AG04450 (cell line): ENCODE results near the gene ELMO3. TPM values are rescaled to one million over a fixed set of nuclear protein-coding genes. Genes with fewer than 3 reads are reported as not detected.

ENCODE experiments used
- CTCF ChIA-PET: fragments of 300-600, 350-600 bp; formaldehyde crosslinking; extraction: SDS; loops from one replicate; lab custom pipeline; 2022; ENCODE audit warnings: antibody characterized with exemption, inconsistent platforms; lab: Charles Lee
- POLR2A ChIA-PET: fragments of 350-600 bp; formaldehyde crosslinking; extraction: SDS; loops from one replicate; lab custom pipeline; 2021; ENCODE audit warnings: antibody characterized with exemption, inconsistent platforms; lab: Yijun Ruan, JAX
- DNase-seq: peaks from one replicate; pipeline ENCODE4 v3.0.0-alpha.2; 2011; ENCODE audit warnings: low read depth, low spot score
- H3K27ac ChIP-seq: one replicate; pipeline ENCODE4 v1.5.1; 2012; ENCODE audit warnings: low read depth, low read length, control low read depth
- H3K27me3 ChIP-seq: one replicate; pipeline ENCODE4 v1.6.0; 2012; ENCODE audit warnings: low read length; ENCODE audit not compliant: control insufficient read depth, insufficient read depth
- H3K4me3 ChIP-seq: 2 replicates; pipeline ENCODE4 v1.5.1; 2011; ENCODE audit warnings: mild to moderate bottlenecking, low read depth, low read length, control low read depth
- H3K9me3 ChIP-seq: 2 replicates; pipeline ENCODE4 v1.5.1; 2012; ENCODE audit warnings: low read length; ENCODE audit not compliant: control insufficient read depth, insufficient read depth
- polyA plus RNA-seq: library from polyadenylated mRNA; depleted of rRNA; stranded (reverse); fragments of >200 nt; gene quantifications from 2 replicates; pipeline ENCODE4 v1.2.3, GENCODE V29; 2011; rRNA removed
- small RNA-seq: library from RNA; depleted of rRNA; stranded (forward); fragments of <200 nt; gene quantifications from one replicate; pipeline ENCODE3, GENCODE V24; 2012; ENCODE audit warnings: low read depth; ENCODE audit not compliant: insufficient read length
- TF ChIP-seq, protein P1 (sequence below): IDR thresholded peaks from 2 replicates; pipeline ENCODE4 v1.5.1; 2011; ENCODE audit warnings: low read depth, low read length, control low read depth, inconsistent platforms

The ELMO3 gene
- polyA plus RNA-seq, 1 experiment = 0.57 TPM

DNA sequence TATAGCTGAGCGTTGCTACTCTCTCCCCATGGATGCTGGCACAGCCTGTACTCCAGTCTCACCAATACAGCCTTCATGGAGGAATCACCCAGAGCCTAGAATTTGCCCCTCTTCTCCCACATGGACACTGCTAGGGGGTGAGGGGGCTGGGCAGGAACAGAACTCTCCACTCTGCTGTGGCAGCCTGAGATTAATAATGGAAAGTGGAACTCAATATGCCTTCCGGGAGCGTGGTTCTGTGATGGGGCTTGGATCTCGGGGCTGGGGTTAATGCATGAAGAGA lies 51.1 kb downstream of the ELMO3 start:
- Histone ChIP-seq H3K9me3 (no peaks in the 10 kb centered on the region; the same call in 1 of the 2 replicates), H3K27ac (peak overlapping the region; percentile 52), H3K27me3 (no peaks in the 10 kb centered on the region), H3K4me3 (peak overlapping the region; percentile 67)
- ChIA-PET CTCF (interaction anchor here (3.0 kb wide), 1 partner anchor 10 kb away, joined by 14 read pairs; no protein-coding TSS in a partner anchor), POLR2A (no interaction called here)
- no peak for DNase-seq
- TF ChIP-seq, protein P1, sequence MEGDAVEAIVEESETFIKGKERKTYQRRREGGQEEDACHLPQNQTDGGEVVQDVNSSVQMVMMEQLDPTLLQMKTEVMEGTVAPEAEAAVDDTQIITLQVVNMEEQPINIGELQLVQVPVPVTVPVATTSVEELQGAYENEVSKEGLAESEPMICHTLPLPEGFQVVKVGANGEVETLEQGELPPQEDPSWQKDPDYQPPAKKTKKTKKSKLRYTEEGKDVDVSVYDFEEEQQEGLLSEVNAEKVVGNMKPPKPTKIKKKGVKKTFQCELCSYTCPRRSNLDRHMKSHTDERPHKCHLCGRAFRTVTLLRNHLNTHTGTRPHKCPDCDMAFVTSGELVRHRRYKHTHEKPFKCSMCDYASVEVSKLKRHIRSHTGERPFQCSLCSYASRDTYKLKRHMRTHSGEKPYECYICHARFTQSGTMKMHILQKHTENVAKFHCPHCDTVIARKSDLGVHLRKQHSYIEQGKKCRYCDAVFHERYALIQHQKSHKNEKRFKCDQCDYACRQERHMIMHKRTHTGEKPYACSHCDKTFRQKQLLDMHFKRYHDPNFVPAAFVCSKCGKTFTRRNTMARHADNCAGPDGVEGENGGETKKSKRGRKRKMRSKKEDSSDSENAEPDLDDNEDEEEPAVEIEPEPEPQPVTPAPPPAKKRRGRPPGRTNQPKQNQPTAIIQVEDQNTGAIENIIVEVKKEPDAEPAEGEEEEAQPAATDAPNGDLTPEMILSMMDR = no peak

- H3K27me3 ChIP-seq = no peaks in the 10 kb centered on the region
- TF ChIP-seq, protein P1 = no peak
- no peak overlapping the region for H3K27ac ChIP-seq
- DNase-seq = no peak
- H3K9me3 ChIP-seq = no peaks in the 10 kb centered on the region; the same call in 1 of the 2 replicates
- CTCF ChIA-PET = interaction anchor here (0.6 kb wide), 1 partner anchor 147 kb away, joined by 3 read pairs; no protein-coding TSS in a partner anchor
- POLR2A ChIA-PET = no interaction called here
- H3K4me3 ChIP-seq = no peak overlapping the region
Observed at GRCh38 chr16:67252609-67253497, 53.9 kb downstream of the ELMO3 start.

Small RNA genes lying within 50 kb of the gene (small RNA-seq; reads per million reads assigned to genes)
- 5.6 reads per million, percentile 54 among the genes with 10 or more reads in this experiment for gene MIR328

Other genes with a start within 250 kb of the ELMO3 start
- 0.06 and 0.12 TPM in 2 replicates for gene CES3, start 237.9 kb upstream of the ELMO3 start, polyA plus RNA-seq
- 2.8 and 3.3 TPM in 2 replicates for gene CES4A, start 210.5 kb upstream of the ELMO3 start, polyA plus RNA-seq
- gene CBFB, start 170.0 kb upstream of the ELMO3 start, polyA plus RNA-seq = 35.9 and 46.1 TPM in 2 replicates
- gene PHAF1, start 89.2 kb upstream of the ELMO3 start, polyA plus RNA-seq = 24.6 and 26.1 TPM in 2 replicates
- 18.6 and 25.6 TPM in 2 replicates for gene B3GNT9, start 48.1 kb upstream of the ELMO3 start, polyA plus RNA-seq
- 9.4 and 10.9 TPM in 2 replicates for gene TRADD, start 39.2 kb upstream of the ELMO3 start, polyA plus RNA-seq
- gene FBXL8, start 39.2 kb upstream of the ELMO3 start, polyA plus RNA-seq = 2.7 and 3.2 TPM in 2 replicates
- 0.82 and 1.0 TPM in 2 replicates for gene HSF4, start 34.4 kb upstream of the ELMO3 start, polyA plus RNA-seq
- gene NOL3, start 28.6 kb upstream of the ELMO3 start, polyA plus RNA-seq = 8.2 and 10.7 TPM in 2 replicates
- 13.9 and 18.1 TPM in 2 replicates for gene MATCAP1, start 15.2 kb upstream of the ELMO3 start, polyA plus RNA-seq
- not detected in 2 replicates for gene EXOC3L1, start 9.0 kb upstream of the ELMO3 start, polyA plus RNA-seq
- 50.0 and 57.9 TPM in 2 replicates for gene E2F4, start 7.0 kb upstream of the ELMO3 start, polyA plus RNA-seq
- 38.5 and 46.8 TPM in 2 replicates for gene TMEM208, start 28.0 kb downstream of the ELMO3 start, polyA plus RNA-seq
- gene FHOD1, start 48.4 kb downstream of the ELMO3 start, polyA plus RNA-seq = 21.2 and 25.4 TPM in 2 replicates
- gene SLC9A5, start 49.8 kb downstream of the ELMO3 start, polyA plus RNA-seq = 2.4 and 3.1 TPM in 2 replicates
- gene PLEKHG4, start 80.4 kb downstream of the ELMO3 start, polyA plus RNA-seq = 17.2 and 23.3 TPM in 2 replicates
- 0.21 and 0.25 TPM in 2 replicates for gene KCTD19, start 127.6 kb downstream of the ELMO3 start, polyA plus RNA-seq
- 0.21 and 0.41 TPM in 2 replicates for gene LRRC36, start 127.7 kb downstream of the ELMO3 start, polyA plus RNA-seq
- gene TPPP3, start 194.4 kb downstream of the ELMO3 start, polyA plus RNA-seq = 1.5 TPM in 2 replicates
- gene ZDHHC1, start 217.3 kb downstream of the ELMO3 start, polyA plus RNA-seq = 1.9 and 2.7 TPM in 2 replicates
- gene HSD11B2, start 232.0 kb downstream of the ELMO3 start, polyA plus RNA-seq = 0.07 TPM in 1 of 2 replicates, not detected in the other